Fibroblast of pulmonary artery (primary cell): ENCODE results near the gene SLC43A2.
A peak's percentile ranks its signal among the peaks of the same experiment; 100 is the strongest.
"Not testable (repeated sequence)": the region's sequence is repeated elsewhere in the genome, so short reads cannot be mapped to it uniquely, and the experiment has no call there.

ENCODE experiments used
- DNase-seq: peaks from one replicate; pipeline ENCODE4 v3.0.0-alpha.2; 2010; ENCODE audit warnings: low read depth
- H3K4me3 ChIP-seq: replicated peaks from 2 replicates; pipeline ENCODE4 v1.5.1; 2011; ENCODE audit warnings: low read depth, mild to moderate bottlenecking, control low read depth, low read length, moderate library complexity
- CTCF ChIP-seq: IDR thresholded peaks from 2 replicates; pipeline ENCODE4 v1.5.1; 2011; ENCODE audit warnings: mild to moderate bottlenecking, control low read depth, low read length, inconsistent platforms; ENCODE audit errors: missing control alignments

Gene SLC43A2

GRCh38 chr17:1627982-1628855, at the start of gene SLC43A2:
TSS of gene SLC43A2 (minus strand) at chr17:1628834. CDS start at chr17:1627874, 960 bp downstream.
- DNase-seq: peak; percentile 80
- TF ChIP-seq CTCF: no peak

GRCh38 chr17:1676401-1676800, 47.8 kb upstream of the SLC43A2 start:
- no peak for DNase-seq
- no peak overlapping the region for H3K4me3 ChIP-seq
- no peak for TF ChIP-seq CTCF

More at GRCh38 chr17:1627982-1628855, at the start of gene SLC43A2:
- peak within 1 kb of the TSS; percentile 74 for H3K4me3 ChIP-seq

GRCh38 chr17:1673041-1673785, 44.6 kb upstream of the SLC43A2 start:
- no peak for DNase-seq
- H3K4me3 ChIP-seq: no peak overlapping the region
- TF ChIP-seq CTCF: no peak

- not testable (repeated sequence) for DNase-seq, H3K4me3 ChIP-seq
Measured at GRCh38 chr17:1663934-1664333, 35.3 kb upstream of the SLC43A2 start.

- no peak for TF ChIP-seq CTCF
- no peak for DNase-seq
- no peak overlapping the region for H3K4me3 ChIP-seq
Measured at GRCh38 chr17:1661045-1661444, 32.4 kb upstream of the SLC43A2 start.

- no peak for DNase-seq
- H3K4me3 ChIP-seq: no peak overlapping the region
- TF ChIP-seq CTCF: no peak
Measured at GRCh38 chr17:1658100-1658499, 29.5 kb upstream of the SLC43A2 start.

GRCh38 chr17:1653735-1654134, 25.1 kb upstream of the SLC43A2 start:
- no peak for DNase-seq
- no peak for TF ChIP-seq CTCF
- no peak overlapping the region for H3K4me3 ChIP-seq

GRCh38 chr17:1652794-1653193, 24.2 kb upstream of the SLC43A2 start:
- not testable (repeated sequence) for DNase-seq, H3K4me3 ChIP-seq
